A673 (cell line): Measurements from ENCODE around the gene RDH16. TPM values are rescaled to one million over a fixed set of nuclear protein-coding genes. Genes with fewer than 3 reads are reported as not detected.

Experiments
- BruUV-seq: library from RNA; stranded (reverse); fragments of 400-500 nt; replicated peaks from 2 replicates; lab custom pipeline; 2021; lab: Mats Ljungman, UMichigan
- CTCF ChIA-PET: fragments of 300-600 bp; sonication (Branson Sonifier 250); formaldehyde crosslinking; loops from one replicate; lab custom pipeline; 2022; ENCODE audit warnings: antibody characterized with exemption; lab: Charles Lee
- POLR2A ChIA-PET: fragments of 300-600 bp; sonication (Branson Sonifier 250); formaldehyde crosslinking; loops from one replicate; lab custom pipeline; 2022; ENCODE audit warnings: antibody characterized with exemption; ENCODE audit not compliant: low non-redundant PET; lab: Charles Lee
- DNase-seq: peaks from one replicate; pipeline ENCODE4 v3.0.0-alpha.2; 2015; ENCODE audit warnings: low spot score
- H3K27ac ChIP-seq: fragments of 200-600 bp; sonication (generic); 2 replicates; pipeline ENCODE4 v1.5.1; 2016; ENCODE audit warnings: mixed run types, low read depth, mild to moderate bottlenecking, mixed read lengths, antibody characterized with exemption, low read length; ENCODE audit not compliant: poor library complexity, severe bottlenecking
- H3K27me3 ChIP-seq: fragments of 200-600 bp; sonication (generic); replicated peaks from 2 replicates; pipeline ENCODE4 v1.6.1; 2017; ENCODE audit warnings: mixed run types, low read depth, mild to moderate bottlenecking, mixed read lengths, antibody characterized with exemption, low read length; ENCODE audit not compliant: insufficient read depth, poor library complexity
- H3K36me3 ChIP-seq: fragments of 200-600 bp; sonication (generic); 2 replicates; pipeline ENCODE4 v1.6.1; 2016; ENCODE audit warnings: mixed run types, mild to moderate bottlenecking, mixed read lengths, antibody characterized with exemption, low read length; ENCODE audit not compliant: insufficient read depth, poor library complexity, severe bottlenecking
- H3K4me1 ChIP-seq: fragments of 200-600 bp; sonication (generic); 2 replicates; pipeline ENCODE4 v1.6.1; 2017; ENCODE audit warnings: mixed run types, mild to moderate bottlenecking, mixed read lengths, antibody characterized with exemption, low read length; ENCODE audit not compliant: insufficient read depth, poor library complexity, severe bottlenecking
- H3K4me3 ChIP-seq: fragments of 200-600 bp; sonication (generic); 2 replicates; pipeline ENCODE4 v1.5.1; 2016; ENCODE audit warnings: low read depth, mixed run types, mild to moderate bottlenecking, mixed read lengths, low read length; ENCODE audit not compliant: poor library complexity, severe bottlenecking
- H3K9me3 ChIP-seq: fragments of 200-600 bp; sonication (generic); 2 replicates; pipeline ENCODE4 v1.6.1; 2016; ENCODE audit warnings: mixed run types, low read depth, mild to moderate bottlenecking, mixed read lengths, antibody characterized with exemption, low read length; ENCODE audit not compliant: poor library complexity, severe bottlenecking
- EZH2 ChIP-seq: fragments of 200-600 bp; sonication (generic); IDR thresholded peaks from 2 replicates; pipeline ENCODE4 v1.6.1; 2017; ENCODE audit warnings: borderline replicate concordance, low read depth, mild to moderate bottlenecking, mixed read lengths, antibody characterized with exemption, low read length; ENCODE audit not compliant: poor library complexity, severe bottlenecking
- intact Hi-C: fragments of 100-400 bp; cut with micrococcal nuclease; formaldehyde crosslinking; loops from one replicate; pipeline ENCODE4 v1.10.0; 2022; ENCODE audit not compliant: unreplicated experiment
- total RNA-seq: library from RNA; stranded (reverse); gene quantifications from 2 replicates; pipeline ENCODE4 v1.2.3, GENCODE V29; 2021
- TF ChIP-seq, protein P1 (sequence below): fragments of 300-800, 200-600 bp; sonication (generic); conservative IDR thresholded peaks from 2 replicates; pipeline ENCODE4 v1.5.1; 2017; ENCODE audit warnings: low read depth, mild to moderate bottlenecking, antibody characterized with exemption, low read length, moderate library complexity, mixed read lengths

RDH16 gene
- total RNA-seq, 1 experiment from 2014 or later, result 0.24 TPM

DNA sequence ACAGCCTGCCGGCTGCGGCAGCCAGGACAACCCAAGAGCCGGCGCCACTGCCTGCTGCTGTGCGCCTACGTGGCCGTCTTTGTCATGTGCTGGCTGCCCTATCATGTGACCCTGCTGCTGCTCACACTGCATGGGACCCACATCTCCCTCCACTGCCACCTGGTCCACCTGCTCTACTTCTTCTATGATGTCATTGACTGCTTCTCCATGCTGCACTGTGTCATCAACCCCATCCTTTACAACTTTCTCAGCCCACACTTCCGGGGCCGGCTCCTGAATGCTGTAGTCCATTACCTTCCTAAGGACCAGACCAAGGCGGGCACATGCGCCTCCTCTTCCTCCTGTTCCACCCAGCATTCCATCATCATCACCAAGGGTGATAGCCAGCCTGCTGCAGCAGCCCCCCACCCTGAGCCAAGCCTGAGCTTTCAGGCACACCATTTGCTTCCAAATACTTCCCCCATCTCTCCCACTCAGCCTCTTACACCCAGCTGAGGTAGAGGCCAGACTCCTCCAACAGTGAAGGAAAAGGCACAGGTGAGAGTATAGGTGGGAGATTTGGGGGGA, 38.6 kb upstream of the RDH16 start:
- ChIA-PET POLR2A (no interaction called here), CTCF (interaction anchor here (1.2 kb wide), 1 partner anchor 10 kb away, joined by 3 read pairs; no protein-coding TSS in a partner anchor)
- no peak overlapping the region for H3K4me3 ChIP-seq
- intact Hi-C loops, result no loop called here
- DNase-seq, result no peak
- H3K4me1 ChIP-seq, result peaks cover 6% of the 10 kb centered on the region
- no peaks in the 10 kb centered on the region for H3K27me3 ChIP-seq
- H3K9me3 ChIP-seq, result no peaks in the 10 kb centered on the region
- peaks cover 19% of the 10 kb centered on the region for H3K36me3 ChIP-seq
- TF ChIP-seq, protein P1, sequence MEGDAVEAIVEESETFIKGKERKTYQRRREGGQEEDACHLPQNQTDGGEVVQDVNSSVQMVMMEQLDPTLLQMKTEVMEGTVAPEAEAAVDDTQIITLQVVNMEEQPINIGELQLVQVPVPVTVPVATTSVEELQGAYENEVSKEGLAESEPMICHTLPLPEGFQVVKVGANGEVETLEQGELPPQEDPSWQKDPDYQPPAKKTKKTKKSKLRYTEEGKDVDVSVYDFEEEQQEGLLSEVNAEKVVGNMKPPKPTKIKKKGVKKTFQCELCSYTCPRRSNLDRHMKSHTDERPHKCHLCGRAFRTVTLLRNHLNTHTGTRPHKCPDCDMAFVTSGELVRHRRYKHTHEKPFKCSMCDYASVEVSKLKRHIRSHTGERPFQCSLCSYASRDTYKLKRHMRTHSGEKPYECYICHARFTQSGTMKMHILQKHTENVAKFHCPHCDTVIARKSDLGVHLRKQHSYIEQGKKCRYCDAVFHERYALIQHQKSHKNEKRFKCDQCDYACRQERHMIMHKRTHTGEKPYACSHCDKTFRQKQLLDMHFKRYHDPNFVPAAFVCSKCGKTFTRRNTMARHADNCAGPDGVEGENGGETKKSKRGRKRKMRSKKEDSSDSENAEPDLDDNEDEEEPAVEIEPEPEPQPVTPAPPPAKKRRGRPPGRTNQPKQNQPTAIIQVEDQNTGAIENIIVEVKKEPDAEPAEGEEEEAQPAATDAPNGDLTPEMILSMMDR, result no peak
- TF ChIP-seq EZH2, result no peak
- no peak overlapping the region for H3K27ac ChIP-seq
- BruUV-seq, result no TSS peak

- H3K9me3 ChIP-seq, result no peaks in the 10 kb centered on the region
- H3K27me3 ChIP-seq, result no peaks in the 10 kb centered on the region
- ChIA-PET POLR2A (interaction anchor here (0.6 kb wide), 1 partner anchor 245 kb away, joined by 3 read pairs; no protein-coding TSS in a partner anchor), CTCF (interaction anchor here (1.2 kb wide), 1 partner anchor 9 kb away, joined by 3 read pairs; no protein-coding TSS in a partner anchor)
- TF ChIP-seq EZH2, result no peak
- TF ChIP-seq, protein P1, result no peak
- no peak overlapping the region for H3K4me3 ChIP-seq
- H3K27ac ChIP-seq, result no peak overlapping the region
- no peak for DNase-seq
- H3K36me3 ChIP-seq, result peaks cover 12% of the 10 kb centered on the region
- no TSS peak for BruUV-seq
- H3K4me1 ChIP-seq, result peaks cover 6% of the 10 kb centered on the region
- intact Hi-C loops, result no loop called here
Observed at GRCh38 chr12:56995201-56995929, 38.0 kb upstream of the RDH16 start.

- intact Hi-C loops, result no loop called here
- ChIA-PET CTCF (interaction anchor here (0.5 kb wide), 1 partner anchor 237 kb away, joined by 5 read pairs; no protein-coding TSS in a partner anchor), POLR2A (no interaction called here)
- no peaks in the 10 kb centered on the region for H3K27me3 ChIP-seq
- no peaks in the 10 kb centered on the region for H3K9me3 ChIP-seq
- no peak for DNase-seq
- no peak overlapping the region for H3K27ac ChIP-seq
- no peak overlapping the region for H3K4me3 ChIP-seq
- no TSS peak for BruUV-seq
- TF ChIP-seq EZH2, result no peak
- TF ChIP-seq, protein P1, result no peak
- peaks cover 8% of the 10 kb centered on the region for H3K36me3 ChIP-seq
- H3K4me1 ChIP-seq, result peaks cover 6% of the 10 kb centered on the region
Observed at GRCh38 chr12:56994231-56994746, 36.9 kb upstream of the RDH16 start.
